Measurements from ENCODE around the gene FAM217A.
"Not testable (repeated sequence)": the region's sequence is repeated elsewhere in the genome, so short reads cannot be mapped to it uniquely, and the experiment has no call there.

Gene FAM217A

GRCh38 chr6:4078691-4079471 lies at the start of gene FAM217A:
Gene FAM217A (minus strand): TSS chr6:4079137. CDS start chr6:4077414, 1,723 bp downstream.
- DNase-seq = no peak

GRCh38 chr6:4128072-4128471 lies 49.1 kb upstream of the FAM217A start:
- DNase-seq = no peak

GRCh38 chr6:4125933-4126864 lies 47.3 kb upstream of the FAM217A start:
- no peak for DNase-seq

- DNase-seq = no peak
Observed at GRCh38 chr6:4125500-4125899, 46.6 kb upstream of the FAM217A start.

GRCh38 chr6:4124351-4124750 lies 45.4 kb upstream of the FAM217A start:
- DNase-seq = no peak

GRCh38 chr6:4115741-4116140 lies 36.8 kb upstream of the FAM217A start:
- DNase-seq = no peak

GRCh38 chr6:4114123-4114522 lies 35.2 kb upstream of the FAM217A start:
- no peak for DNase-seq

GRCh38 chr6:4113649-4114048 lies 34.7 kb upstream of the FAM217A start:
- DNase-seq = no peak

- no peak for DNase-seq
Observed at GRCh38 chr6:4112366-4112765, 33.4 kb upstream of the FAM217A start.

- DNase-seq = not testable (repeated sequence)
Observed at GRCh38 chr6:4109363-4109815, 30.5 kb upstream of the FAM217A start.

GRCh38 chr6:4108561-4109093 lies 29.7 kb upstream of the FAM217A start:
- DNase-seq = no peak

GRCh38 chr6:4107873-4108272 lies 28.9 kb upstream of the FAM217A start:
- DNase-seq = no peak

- no peak for DNase-seq
Observed at GRCh38 chr6:4105980-4106536, 27.1 kb upstream of the FAM217A start.

- no peak for DNase-seq
Observed at GRCh38 chr6:4103929-4104328, 25.0 kb upstream of the FAM217A start.

- no peak for DNase-seq
Observed at GRCh38 chr6:4102687-4103244, 23.8 kb upstream of the FAM217A start.

- DNase-seq = no peak
Observed at GRCh38 chr6:4101298-4101697, 22.4 kb upstream of the FAM217A start.

GRCh38 chr6:4100655-4101054 lies 21.7 kb upstream of the FAM217A start:
- DNase-seq = no peak

- DNase-seq = no peak
Observed at GRCh38 chr6:4093288-4093687, 14.4 kb upstream of the FAM217A start.

- no peak for DNase-seq
Observed at GRCh38 chr6:4091941-4092340, 13.0 kb upstream of the FAM217A start.

- not testable (repeated sequence) for DNase-seq
Observed at GRCh38 chr6:4090043-4090442, 11.1 kb upstream of the FAM217A start.

GRCh38 chr6:4088704-4089103 lies 9.8 kb upstream of the FAM217A start:
- DNase-seq = no peak

GRCh38 chr6:4085332-4085700 lies 6.4 kb upstream of the FAM217A start:
- DNase-seq = no peak

Data from right hindlimb (tissue), 1 donor.